Activated CD8-positive, alpha-beta memory T cell treated with anti-CD3 and anti-CD28 coated beads, Interleukin-2, amount 50 U/mL, for 24 hours (primary cell): ENCODE results near the gene PRKACB.

Source experiments
- DNase-seq: peaks from one replicate; pipeline ENCODE4 v3.0.0-alpha.2; 2020; ENCODE audit errors: extremely low read depth

The PRKACB gene

GRCh38 chr1:84156210-84156621, 12.1 kb downstream of the PRKACB start:
- DNase-seq = no peak

GRCh38 chr1:84159533-84160240, 15.6 kb downstream of the PRKACB start:
- DNase-seq = no peak

GRCh38 chr1:84162295-84162694, 18.2 kb downstream of the PRKACB start:
- DNase-seq = no peak

GRCh38 chr1:84163123-84163931, 19.3 kb downstream of the PRKACB start:
- no peak for DNase-seq

GRCh38 chr1:84164161-84164560, 20.1 kb downstream of the PRKACB start:
- no peak for DNase-seq

- DNase-seq = no peak
Measured at GRCh38 chr1:84164567-84165021, 20.5 kb downstream of the PRKACB start.

- DNase-seq = no peak
Measured at GRCh38 chr1:84165601-84166000, 21.5 kb downstream of the PRKACB start.

GRCh38 chr1:84166797-84167196, 22.7 kb downstream of the PRKACB start:
- no peak for DNase-seq

GRCh38 chr1:84168783-84169182, 24.7 kb downstream of the PRKACB start:
- no peak for DNase-seq

- DNase-seq = no peak
Measured at GRCh38 chr1:84170171-84170570, 26.1 kb downstream of the PRKACB start.

GRCh38 chr1:84171481-84171880, 27.4 kb downstream of the PRKACB start:
- DNase-seq = no peak

- no peak for DNase-seq
Measured at GRCh38 chr1:84174051-84174556, 30.0 kb downstream of the PRKACB start.

- no peak for DNase-seq
Measured at GRCh38 chr1:84181350-84182005, 37.4 kb downstream of the PRKACB start.

- no peak for DNase-seq
Measured at GRCh38 chr1:84190455-84190854, 46.4 kb downstream of the PRKACB start.

- no peak for DNase-seq
Measured at GRCh38 chr1:84192681-84193080, 48.6 kb downstream of the PRKACB start.

- DNase-seq = no peak
Measured at GRCh38 chr1:84198832-84199231, 54.8 kb downstream of the PRKACB start.

- DNase-seq = no peak
Measured at GRCh38 chr1:84199257-84199656, 55.2 kb downstream of the PRKACB start.

- DNase-seq = no peak
Measured at GRCh38 chr1:84202126-84202525, 58.1 kb downstream of the PRKACB start.

GRCh38 chr1:84206375-84206774, 62.3 kb downstream of the PRKACB start:
- no peak for DNase-seq

GRCh38 chr1:84208935-84209334, 64.9 kb downstream of the PRKACB start:
- no peak for DNase-seq

- DNase-seq = no peak
Measured at GRCh38 chr1:84214115-84214956, 70.3 kb downstream of the PRKACB start.
